ENCODE data around the gene ZNF771. TPM values are rescaled to one million over a fixed set of nuclear protein-coding genes. Genes with fewer than 3 reads are reported as not detected.

Gene ZNF771
- total and polyA plus RNA-seq, 9 of the 15 experiments (the other 6 are each of a cell fraction or from before 2014, with no cell fraction given) = 1.5 to 12.6 (median 4.4) TPM

GRCh38 chr16:30407102-30407803 is at the start of gene ZNF771 (continued):
- TF ChIP-seq NKRF (IDR thresholded peaks at IDR 0.05; ENCODE audit: borderline replicate concordance) (peak; percentile 99), ZNF592 (IDR thresholded peaks at IDR 0.05) (0 out of 2 replicates have a peak, but pooled peaks have one; percentile 27), SRSF3 (IDR thresholded peaks at IDR 0.05; ENCODE audit: insufficient read depth, low read length) (no peak), ATF7 (IDR thresholded peaks at IDR 0.05) (peak; percentile 88), NR2C2 (CRISPR knock-in tag; IDR thresholded peaks at IDR 0.05) (no peak), NR2C2 (tag; IDR thresholded peaks at IDR 0.05) (0 out of 2 replicates have a peak, but pooled peaks have one; percentile 24), RFX7 (CRISPR knock-in tag; IDR thresholded peaks at IDR 0.05) (no peak), KLF13 (tag; IDR thresholded peaks at IDR 0.05; ENCODE audit: borderline replicate concordance, low read depth) (0 out of 2 replicates have a peak, but pooled peaks have one; percentile 6), ETV5 (CRISPR knock-in tag; IDR thresholded peaks at IDR 0.05; ENCODE audit: low read depth) (peak; percentile 65; the same call in 1 of the 2 replicates), NONO (IDR thresholded peaks at IDR 0.05; ENCODE audit: low read depth in 2 of 2, low read length in 1 of 2) (peak in 1 of 2 experiments; percentile 25; a peak in 1 of 4 replicates), HES1 (IDR thresholded peaks at IDR 0.05; ENCODE audit: low read depth) (no peak), THAP7 (CRISPR knock-in tag; IDR thresholded peaks at IDR 0.05) (no peak), ZNF445 (CRISPR knock-in tag; IDR thresholded peaks at IDR 0.05; ENCODE audit: low read depth) (no peak), SMARCA5 (IDR thresholded peaks at IDR 0.05) (no peak), CEBPG (CRISPR knock-in tag; IDR thresholded peaks at IDR 0.05) (peak; percentile 5; the same call in 1 of the 2 replicates), CEBPG (tag; conservative IDR thresholded peaks at IDR 0.05 in 1 of 2, IDR thresholded peaks at IDR 0.05 in 1 of 2) (no peak), ZKSCAN1 (IDR thresholded peaks at IDR 0.05; ENCODE audit: low read depth, low read length) (no peak), CTCF (IDR thresholded peaks at IDR 0.05 in 2 of 3, conservative IDR thresholded peaks at IDR 0.05 in 1 of 3; ENCODE audit: insufficient read depth in 2 of 3, low read depth in 1 of 3, low read length in 3 of 3) (peak in 2 of 3 experiments; percentile 17 to 23; a peak in 1 of 6 replicates)

Data from K562 (cell line).